GM10266 (cell line): ENCODE data around the gene CNPPD1.

ENCODE experiments used
- DNase-seq: peaks from one replicate; pipeline ENCODE4 v3.0.0; 2012; ENCODE audit errors: extremely low spot score
- CTCF ChIP-seq: IDR thresholded peaks from 2 replicates; pipeline ENCODE4 v1.5.1; 2012; ENCODE audit warnings: mild to moderate bottlenecking, low read depth; ENCODE audit not compliant: control insufficient read depth, insufficient read depth; ENCODE audit errors: missing control alignments

Gene CNPPD1

GRCh38 chr2:219127037-219127635 is 49.6 kb downstream of the CNPPD1 start:
- no peak for TF ChIP-seq CTCF
- no peak for DNase-seq

DNA sequence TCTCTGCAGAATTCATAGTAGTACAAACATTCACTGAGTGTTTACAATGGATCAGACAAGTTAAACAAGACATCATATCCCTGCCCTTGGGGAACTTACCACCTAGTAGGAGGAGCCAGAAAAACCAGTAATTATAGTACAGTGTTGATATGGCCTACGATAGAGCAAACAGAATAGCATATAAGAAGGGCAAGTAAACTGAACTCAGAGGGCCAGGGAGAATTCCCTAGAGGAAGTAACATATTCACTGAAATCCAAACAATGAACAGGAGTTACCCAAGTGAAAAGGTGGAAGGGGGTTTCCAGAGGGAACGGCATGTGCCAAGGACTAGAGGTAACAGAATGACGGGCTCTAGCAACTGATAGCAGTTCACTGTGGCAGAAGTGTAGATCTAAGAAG is 50.2 kb downstream of the CNPPD1 start:
- no peak for TF ChIP-seq CTCF
- DNase-seq, result no peak

- DNase-seq, result no peak
- no peak for TF ChIP-seq CTCF
Observed at GRCh38 chr2:219125886-219126270, 50.8 kb downstream of the CNPPD1 start.

GRCh38 chr2:219125225-219125885 is 51.4 kb downstream of the CNPPD1 start:
- no peak for TF ChIP-seq CTCF
- DNase-seq, result no peak

- DNase-seq, result no peak
- no peak for TF ChIP-seq CTCF
Observed at GRCh38 chr2:219124381-219125110, 52.2 kb downstream of the CNPPD1 start.

DNA sequence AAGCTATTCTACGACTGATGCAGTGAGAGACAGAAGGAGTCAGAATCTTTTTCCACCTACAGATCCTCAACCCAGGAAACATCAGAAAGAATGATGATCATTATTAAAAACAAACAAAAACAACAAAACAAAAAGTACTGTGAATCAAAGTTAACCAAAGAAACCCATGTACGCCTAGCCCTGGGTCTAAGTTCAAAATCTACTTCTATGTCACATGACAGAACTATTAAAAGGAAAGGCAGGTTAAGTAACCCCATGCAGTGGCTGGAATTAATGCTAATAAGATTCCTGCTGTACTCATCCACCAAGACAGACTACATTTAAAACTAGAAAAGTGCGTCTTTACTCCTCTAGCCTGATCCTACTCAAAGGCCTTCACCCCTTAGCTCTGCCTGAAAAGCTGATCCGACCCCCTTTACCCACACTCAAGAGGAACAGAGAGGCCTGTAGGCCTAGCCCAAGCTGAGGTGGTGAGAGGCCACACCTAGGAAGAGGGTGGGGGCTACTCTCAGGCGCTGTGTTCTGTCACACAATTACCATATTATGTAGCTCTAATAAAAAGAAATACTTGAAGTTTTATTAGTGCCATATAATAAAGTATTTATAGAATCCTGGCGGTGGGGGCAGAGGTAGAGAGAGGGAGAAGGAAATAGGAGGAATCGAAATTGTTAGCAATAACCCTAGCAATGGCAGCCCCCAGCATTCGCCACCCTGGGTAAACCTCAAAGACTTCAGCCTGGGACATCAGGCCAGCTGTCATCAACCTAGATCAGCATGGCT is 53.2 kb downstream of the CNPPD1 start:
- no peak for TF ChIP-seq CTCF
- DNase-seq, result no peak
